MM.1S (cell line): ENCODE measurements around the gene ADGRG2.

Source experiments
- EZH2 ChIP-seq: fragments of 300-600 bp; sonication (generic); optimal IDR thresholded peaks from 2 replicates; pipeline ENCODE3; 2017; ENCODE audit warnings: low read depth, mild to moderate bottlenecking, antibody characterized with exemption, low read length, mixed read lengths
- EZH2phosphoT487 ChIP-seq: fragments of 300-600 bp; sonication (generic); IDR thresholded peaks from 2 replicates; pipeline ENCODE4 v1.6.1; 2018; ENCODE audit warnings: antibody characterized with exemption, low read length
- TF ChIP-seq, protein P1 (sequence below): fragments of 300-600 bp; sonication (generic); IDR thresholded peaks from 2 replicates; pipeline ENCODE4 v1.5.1; 2016; ENCODE audit warnings: antibody characterized with exemption, low read length, mixed read lengths

DNA sequence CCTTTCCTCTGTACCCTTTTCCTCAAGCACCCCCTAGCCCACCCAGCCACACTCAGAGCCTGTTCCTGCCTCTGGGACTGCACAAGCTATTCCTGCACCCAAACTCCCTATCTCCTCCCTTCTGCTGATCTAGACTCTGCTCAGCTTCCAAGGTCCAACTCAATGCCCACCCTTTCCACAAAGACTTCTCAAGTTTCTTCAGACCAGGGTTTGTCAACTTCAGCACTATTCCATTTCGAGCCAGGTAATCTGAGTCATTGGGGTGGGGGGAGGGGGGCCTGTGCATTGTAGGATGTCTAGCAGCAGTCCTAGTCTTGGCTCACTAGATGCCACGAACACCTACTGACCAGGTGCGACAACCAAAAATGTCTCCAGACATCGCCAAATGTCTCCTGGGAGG lies 175.7 kb downstream of the ADGRG2 start:
- TF ChIP-seq, protein P1, sequence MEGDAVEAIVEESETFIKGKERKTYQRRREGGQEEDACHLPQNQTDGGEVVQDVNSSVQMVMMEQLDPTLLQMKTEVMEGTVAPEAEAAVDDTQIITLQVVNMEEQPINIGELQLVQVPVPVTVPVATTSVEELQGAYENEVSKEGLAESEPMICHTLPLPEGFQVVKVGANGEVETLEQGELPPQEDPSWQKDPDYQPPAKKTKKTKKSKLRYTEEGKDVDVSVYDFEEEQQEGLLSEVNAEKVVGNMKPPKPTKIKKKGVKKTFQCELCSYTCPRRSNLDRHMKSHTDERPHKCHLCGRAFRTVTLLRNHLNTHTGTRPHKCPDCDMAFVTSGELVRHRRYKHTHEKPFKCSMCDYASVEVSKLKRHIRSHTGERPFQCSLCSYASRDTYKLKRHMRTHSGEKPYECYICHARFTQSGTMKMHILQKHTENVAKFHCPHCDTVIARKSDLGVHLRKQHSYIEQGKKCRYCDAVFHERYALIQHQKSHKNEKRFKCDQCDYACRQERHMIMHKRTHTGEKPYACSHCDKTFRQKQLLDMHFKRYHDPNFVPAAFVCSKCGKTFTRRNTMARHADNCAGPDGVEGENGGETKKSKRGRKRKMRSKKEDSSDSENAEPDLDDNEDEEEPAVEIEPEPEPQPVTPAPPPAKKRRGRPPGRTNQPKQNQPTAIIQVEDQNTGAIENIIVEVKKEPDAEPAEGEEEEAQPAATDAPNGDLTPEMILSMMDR = no peak
- TF ChIP-seq EZH2phosphoT487 = no peak
- TF ChIP-seq EZH2 = no peak
